H1 (cell line): ENCODE results near the gene SPTB. TPM values are rescaled to one million over a fixed set of nuclear protein-coding genes. Genes with fewer than 3 reads are reported as not detected.

Experiments used
- CTCF ChIA-PET: fragments of 300-600 bp; sonication (Branson Sonifier 250); formaldehyde crosslinking; loops from one replicate; lab custom pipeline; 2021; ENCODE audit not compliant: partially characterized antibody; lab: Charles Lee
- POLR2A ChIA-PET: fragments of 300-600 bp; sonication (Branson Sonifier 250); formaldehyde crosslinking; loops from one replicate; lab custom pipeline; 2021; ENCODE audit warnings: inconsistent platforms; ENCODE audit not compliant: partially characterized antibody; lab: Charles Lee
- DNase-seq, 2 experiments: peaks; one replicate each; pipeline versions ENCODE4 v3.0.0 to v3.0.0-alpha.2; 2010 to 2022; ENCODE audit warnings: low spot score in 2 of 2, low read depth in 1 of 2, mixed read lengths in 1 of 2
- FAIRE-seq: peaks from 2 replicates; lab custom pipeline; 2011; peaks lifted over from hg19 to GRCh38; lab: Jason Lieb, UNC
- H2AFZ ChIP-seq: 2 replicates; pipeline ENCODE4 v1.8.1; 2012; ENCODE audit warnings: low read length, inconsistent platforms
- H2AK5ac ChIP-seq: 2 replicates; pipeline ENCODE4 v1.6.1; 2013; ENCODE audit warnings: low read depth, low read length
- H2BK120ac ChIP-seq: replicated peaks from 2 replicates; pipeline ENCODE3; 2013; ENCODE audit warnings: low read depth, low read length, inconsistent platforms
- H2BK12ac ChIP-seq: 2 replicates; pipeline ENCODE4 v1.6.1; 2013; ENCODE audit warnings: low read depth, low read length
- H2BK15ac ChIP-seq: 2 replicates; pipeline ENCODE4 v1.6.1; 2013; ENCODE audit warnings: low read length
- H2BK20ac ChIP-seq: 2 replicates; pipeline ENCODE4 v1.6.1; 2013; ENCODE audit warnings: low read length
- H2BK5ac ChIP-seq: 2 replicates; pipeline ENCODE4 v1.6.1; 2013; ENCODE audit warnings: low read depth, low read length
- H3K14ac ChIP-seq: 2 replicates; pipeline ENCODE4 v1.6.1; 2013; ENCODE audit warnings: inconsistent platforms; ENCODE audit not compliant: insufficient read length
- H3K18ac ChIP-seq: 2 replicates; pipeline ENCODE4 v1.6.1; 2013; ENCODE audit warnings: low read length; ENCODE audit errors: extremely low read depth
- H3K23ac ChIP-seq: 2 replicates; pipeline ENCODE4 v1.6.1; 2013; ENCODE audit warnings: inconsistent platforms; ENCODE audit not compliant: insufficient read length
- H3K23me2 ChIP-seq: 2 replicates; pipeline ENCODE4 v1.6.1; 2013; ENCODE audit warnings: low read depth, low read length
- H3K27ac ChIP-seq: 2 replicates; pipeline ENCODE4 v1.6.1; 2011; ENCODE audit warnings: low read depth, low read length, inconsistent platforms
- H3K27me3 ChIP-seq, 4 experiments: replicated peaks in 1 of 4; 1 replicate in 1 of 4; 2 replicates in 3 of 4; pipeline versions ENCODE4 v1.6.1 to v1.8.1; 2011 to 2013; ENCODE audit warnings: low read length in 3 of 4, mild to moderate bottlenecking in 3 of 4, inconsistent platforms in 2 of 4, mixed read lengths in 2 of 4, moderate library complexity in 1 of 4; ENCODE audit not compliant: control insufficient read depth in 3 of 4, insufficient read depth in 3 of 4; ENCODE audit errors: extremely low read depth in 1 of 4
- H3K36me3 ChIP-seq, 4 experiments: 2 replicates each; pipeline versions ENCODE4 v1.6.1 to v1.8.1; 2011 to 2013; ENCODE audit warnings: mild to moderate bottlenecking in 4 of 4, low read length in 3 of 4, moderate library complexity in 2 of 4, control low read depth in 1 of 4, inconsistent platforms in 1 of 4; ENCODE audit not compliant: insufficient read depth in 4 of 4, control insufficient read depth in 2 of 4
- H3K4ac ChIP-seq: replicated peaks from 2 replicates; pipeline ENCODE3; 2013; ENCODE audit warnings: low read length, low read depth, mixed read lengths, inconsistent platforms; ENCODE audit not compliant: insufficient read length
- H3K4me1 ChIP-seq, 4 experiments: replicated peaks in 1 of 4; 1 replicate in 1 of 4; 2 replicates in 3 of 4; pipeline versions ENCODE4 v1.6.1 to v1.8.1; 2011 to 2013; ENCODE audit warnings: low read length in 3 of 4, inconsistent platforms in 2 of 4, mixed read lengths in 1 of 4; ENCODE audit not compliant: insufficient read depth in 4 of 4, control insufficient read depth in 3 of 4
- H3K4me2 ChIP-seq, 2 experiments: 2 replicates each; pipeline versions ENCODE4 v1.6.1 to v1.8.1; 2011 to 2013; ENCODE audit warnings: low read depth in 2 of 2, low read length in 2 of 2, control low read depth in 1 of 2, inconsistent platforms in 1 of 2, mild to moderate bottlenecking in 1 of 2; ENCODE audit not compliant: insufficient read depth in 1 of 2
- H3K4me3 ChIP-seq, 4 experiments: fragments of 200-600, 300-600 bp in 1 of 4; sonication (generic), shearing (Covaris generic), sonication (Bioruptor Twin) in 1 of 4; 2 replicates each; pipeline versions ENCODE4 v1.5.1 to v1.8.1; 2011 to 2016; ENCODE audit warnings: low read length in 4 of 4, low read depth in 3 of 4, control low read depth in 2 of 4, inconsistent platforms in 2 of 4, mild to moderate bottlenecking in 2 of 4, mixed read lengths in 1 of 4, moderate library complexity in 1 of 4; ENCODE audit not compliant: insufficient read depth in 2 of 4; ENCODE audit errors: extremely low read depth in 1 of 4
- H3K56ac ChIP-seq: replicated peaks from 2 replicates; pipeline ENCODE3; 2013; ENCODE audit warnings: low read depth, mild to moderate bottlenecking, mixed read lengths, low read length, inconsistent platforms; ENCODE audit not compliant: insufficient read length
- H3K79me1 ChIP-seq: 2 replicates; pipeline ENCODE4 v1.6.1; 2013; ENCODE audit warnings: low read depth, low read length, control low read depth
- H3K79me2 ChIP-seq, 2 experiments: 2 replicates each; pipeline versions ENCODE4 v1.6.1 to v1.8.1; 2012 to 2013; ENCODE audit warnings: low read length in 2 of 2, mild to moderate bottlenecking in 2 of 2, inconsistent platforms in 1 of 2; ENCODE audit not compliant: insufficient read depth in 2 of 2, control insufficient read depth in 1 of 2
- H3K9ac ChIP-seq, 4 experiments: replicated peaks in 1 of 4; 1 replicate in 1 of 4; 2 replicates in 3 of 4; pipeline versions ENCODE4 v1.6.1 to v1.8.1; 2011 to 2013; ENCODE audit warnings: low read depth in 3 of 4, low read length in 3 of 4, control low read depth in 2 of 4, mild to moderate bottlenecking in 2 of 4, moderate library complexity in 2 of 4, inconsistent platforms in 1 of 4; ENCODE audit errors: extremely low read depth in 1 of 4
- H3K9me3 ChIP-seq, 2 experiments: 2 replicates each; pipeline versions ENCODE4 v1.6.1 to v1.8.1; 2012 to 2013; ENCODE audit warnings: mild to moderate bottlenecking in 2 of 2, moderate library complexity in 2 of 2, control low read depth in 1 of 2, inconsistent platforms in 1 of 2, low read depth in 1 of 2, low read length in 1 of 2, mixed read lengths in 1 of 2; ENCODE audit not compliant: insufficient read depth in 2 of 2
- H4K20me1 ChIP-seq, 2 experiments: replicated peaks in 1 of 2; 2 replicates each; pipeline versions ENCODE3 to v1.8.1; 2011 to 2013; ENCODE audit warnings: inconsistent platforms in 2 of 2, low read length in 2 of 2, mild to moderate bottlenecking in 1 of 2; ENCODE audit not compliant: insufficient read depth in 2 of 2, control insufficient read depth in 1 of 2
- H4K5ac ChIP-seq: 2 replicates; pipeline ENCODE4 v1.6.1; 2013; ENCODE audit warnings: low read length, low read depth, mixed read lengths, inconsistent platforms; ENCODE audit not compliant: insufficient read length
- H4K8ac ChIP-seq: 2 replicates; pipeline ENCODE4 v1.8.0; 2013; ENCODE audit warnings: mild to moderate bottlenecking, moderate library complexity, low read length, inconsistent platforms; ENCODE audit not compliant: insufficient read depth; ENCODE audit errors: extremely low read depth
- H4K91ac ChIP-seq: replicated peaks from 2 replicates; pipeline ENCODE3; 2013; ENCODE audit warnings: low read length, mixed read lengths, inconsistent platforms; ENCODE audit not compliant: insufficient read length
- ATF2 ChIP-seq: IDR thresholded peaks from 2 replicates; pipeline ENCODE4 v1.6.1; 2012; ENCODE audit warnings: low read length, inconsistent platforms
- CHD1 ChIP-seq: IDR thresholded peaks from 2 replicates; pipeline ENCODE4 v1.6.1; 2012; ENCODE audit warnings: low read depth, low read length, improper control_type of control experiment
- E2F6 ChIP-seq: IDR thresholded peaks from 2 replicates; pipeline ENCODE4 v1.6.1; 2012; ENCODE audit warnings: inconsistent platforms
- USF2 ChIP-seq: IDR thresholded peaks from 2 replicates; pipeline ENCODE4 v1.6.1; 2011; ENCODE audit warnings: low read length, improper control_type of control experiment
- WGBS, 2 experiments: shearing (Covaris generic) in 1 of 2; methylation state at CpG; one replicate each; pipeline versions ENCODE4 v1.1.6 to v1.1.7; 2013 to 2015; ENCODE audit warnings: low lambda C conversion rate in 2 of 2, mixed read lengths in 2 of 2, inconsistent platforms in 1 of 2, low coverage in 1 of 2, missing lambda C conversion rate in 1 of 2; ENCODE audit not compliant: insufficient replicate concordance in 2 of 2, insufficient coverage in 1 of 2, insufficient read length in 1 of 2; ENCODE audit errors: extremely low coverage in 1 of 2, missing lambda C conversion rate in 1 of 2; 5-methylcytosine and 5-hydroxymethylcytosine counted together
- polyA plus RNA-seq, 7 experiments: library from polyadenylated mRNA; depleted of rRNA in 3 of 7; stranded (reverse) in 5 of 7; unstranded in 2 of 7; fragments of >200 nt in 5 of 7; fragments of 200-250 nt in 2 of 7; gene quantifications; 1 replicate in 5 of 7; 2 replicates in 1 of 7; 4 replicates in 1 of 7; pipeline versions ENCODE4 v1.2.1 to v1.2.3, GENCODE V29; 2011 to 2013; ENCODE audit warnings: missing spikeins in 2 of 7, mixed read lengths in 2 of 7
- total RNA-seq: library from RNA; stranded (reverse); fragmentation: NEBNext Ultra II Directional; extraction: Animal tissue kit (Norgen Biotek cat#: 25700); gene quantifications from 2 replicates; pipeline ENCODE4 v1.2.1, GENCODE V29; 2021

The SPTB gene
- total and polyA plus RNA-seq, 2 of the 8 experiments (the other 6 are each of a cell fraction or from before 2014, with no cell fraction given): 0.30 to 2.4 TPM

- Histone ChIP-seq H4K5ac (no peak overlapping the region), H2BK12ac (peak overlapping the region; percentile 75; the same call in 1 of the 2 replicates), H2AK5ac (no peak overlapping the region), H3K27ac (no peak overlapping the region), H3K23ac (no peak overlapping the region), H3K79me1 (no peaks in the 10 kb centered on the region), H3K14ac (no peak overlapping the region), H3K9ac (0 out of 7 replicates have a peak overlapping the region, but pooled peaks of 1 of the 4 experiments have one; percentile 3), H4K91ac (peak overlapping the region; percentile 86), H2AFZ (peak overlapping the region; percentile 21; the same call in 1 of the 2 replicates), H3K4me1 (peaks cover 4 to 34% (median 24%) of the 10 kb centered on the region in 4 experiments), H4K20me1 (peaks cover 0 to 6% of the 10 kb centered on the region in 2 experiments), H3K18ac (no peak overlapping the region), H2BK5ac (no peak overlapping the region), H3K79me2 (no peaks in the 10 kb centered on the region), H2BK15ac (peak overlapping the region; percentile 0; the same call in 1 of the 2 replicates), H3K4me3 (peak overlapping the region in 2 of 4 experiments; percentile 2 to 27; a peak in 2 of 8 replicates), H4K8ac (no peak overlapping the region; the same call in 1 of the 2 replicates), H3K36me3 (no peaks in the 10 kb centered on the region), H3K56ac (no peak overlapping the region), H3K4me2 (peak overlapping the region; percentile 0 to 56; a peak in 3 of 4 replicates), H3K9me3 (no peaks in the 10 kb centered on the region), H3K23me2 (peaks cover 6% of the 10 kb centered on the region; the same call in 1 of the 2 replicates), H3K27me3 (peaks cover 0 to 2% (median 0%) of the 10 kb centered on the region in 4 experiments; a peak in 3 of 7 replicates), H2BK120ac (no peak overlapping the region), H2BK20ac (no peak overlapping the region), H3K4ac (no peak overlapping the region)
- WGBS, 2 experiments: 50% methylated on average over 21 of the region's 29 CpGs; no CpG with 5 or more reads in 1 of the 2 experiments
- ChIA-PET POLR2A (interaction anchor here (0.9 to 1.3 kb wide), 4 partner anchors 10 to 254 kb away, joined by 3 to 5 read pairs (median 3); no protein-coding TSS in a partner anchor), CTCF (interaction anchor here (0.5 to 3.4 kb wide), 53 partner anchors 9 to 270 kb away, joined by 3 to 57 read pairs (median 4); partner anchors contain the start of gene HSPA2)
- no peak for FAIRE-seq
- peak; percentile 61 to 86 for DNase-seq
- TF ChIP-seq USF2 (no peak), CHD1 (no peak), E2F6 (peak; percentile 43; the same call in 1 of the 2 replicates), ATF2 (no peak)
Observed at GRCh38 chr14:64764641-64765520, 114.8 kb downstream of the SPTB start.
